Hepatocyte (in vitro differentiated cells): ENCODE results near the gene QRICH2. TPM values are rescaled to one million over a fixed set of nuclear protein-coding genes. Genes with fewer than 3 reads are reported as not detected.
"Not testable (repeated sequence)": the region's sequence is repeated elsewhere in the genome, so short reads cannot be mapped to it uniquely, and the experiment has no call there.

Source experiments
- DNase-seq: peaks from one replicate; pipeline ENCODE4 v3.0.0-alpha.2; 2016; ENCODE audit warnings: low spot score
- H2AFZ ChIP-seq: fragments of 200-600 bp; sonication (generic); 2 replicates; pipeline ENCODE4 v1.6.0; 2016; ENCODE audit warnings: antibody characterized with exemption, mild to moderate bottlenecking
- H3K27ac ChIP-seq: fragments of 200-600 bp; sonication (generic); 2 replicates; pipeline ENCODE4 v1.5.1; 2016; ENCODE audit warnings: mild to moderate bottlenecking
- H3K27me3 ChIP-seq: fragments of 200-600 bp; sonication (generic); 2 replicates; pipeline ENCODE4 v1.6.1; 2016
- H3K36me3 ChIP-seq: fragments of 200-600 bp; sonication (generic); replicated peaks from 2 replicates; pipeline ENCODE4 v1.5.1; 2016; ENCODE audit warnings: low read depth; ENCODE audit not compliant: insufficient read depth
- H3K4me1 ChIP-seq: fragments of 200-600 bp; sonication (generic); 2 replicates; pipeline ENCODE4 v1.5.1; 2016; ENCODE audit warnings: mild to moderate bottlenecking, moderate library complexity; ENCODE audit not compliant: insufficient read depth
- H3K4me2 ChIP-seq: fragments of 200-600 bp; sonication (generic); 2 replicates; pipeline ENCODE4 v1.6.0; 2016
- H3K4me3 ChIP-seq: fragments of 200-600 bp; sonication (generic); 2 replicates; pipeline ENCODE4 v1.5.1; 2016; ENCODE audit warnings: mild to moderate bottlenecking
- H3K79me2 ChIP-seq: fragments of 200-600 bp; sonication (generic); 2 replicates; pipeline ENCODE4 v1.6.0; 2017; ENCODE audit warnings: mild to moderate bottlenecking
- H3K9me2 ChIP-seq: fragments of 200-600 bp; sonication (generic); replicated peaks from 2 replicates; pipeline ENCODE4 v1.6.0; 2017; ENCODE audit warnings: mild to moderate bottlenecking; ENCODE audit not compliant: insufficient read depth
- H3K9me3 ChIP-seq: fragments of 200-600 bp; sonication (generic); 2 replicates; pipeline ENCODE4 v1.5.1; 2016; ENCODE audit warnings: low read depth, mild to moderate bottlenecking
- H4K20me1 ChIP-seq: fragments of 200-600 bp; sonication (generic); 2 replicates; pipeline ENCODE4 v1.6.0; 2016; ENCODE audit warnings: mild to moderate bottlenecking; ENCODE audit not compliant: insufficient read depth, poor library complexity, severe bottlenecking
- EZH2 ChIP-seq: fragments of 200-600 bp; sonication (generic); IDR thresholded peaks from 2 replicates; pipeline ENCODE4 v1.6.1; 2016; ENCODE audit warnings: antibody characterized with exemption, mild to moderate bottlenecking, borderline replicate concordance
- EZH2phosphoT487 ChIP-seq: fragments of 200-600 bp; sonication (generic); IDR thresholded peaks from one replicate; pipeline ENCODE4 v1.6.1; 2018; ENCODE audit warnings: antibody characterized with exemption, mild to moderate bottlenecking, low read depth, moderate library complexity; ENCODE audit not compliant: unreplicated experiment, severe bottlenecking
- WGBS: methylation state at CpG from one replicate; pipeline ENCODE4 v1.1.6; 2016; ENCODE audit warnings: low lambda C conversion rate; ENCODE audit errors: missing lambda C conversion rate; 5-methylcytosine and 5-hydroxymethylcytosine counted together
- polyA plus RNA-seq: library from polyadenylated mRNA; unstranded; fragments of >200 nt; fragmentation: Nextera tagmentation; extraction: Ambion mirVana; gene quantifications from 2 replicates; pipeline ENCODE4 v1.2.1, GENCODE V29; 2016
- total RNA-seq: library from RNA; depleted of rRNA; stranded (reverse); fragments of >200 nt; gene quantifications from 2 replicates; pipeline ENCODE4 v1.2.3, GENCODE V29; 2014
- TF ChIP-seq, protein P1 (sequence below): fragments of 200-600 bp; sonication (generic); IDR thresholded peaks from 2 replicates; pipeline ENCODE4 v1.5.1; 2016; ENCODE audit warnings: antibody characterized with exemption, mild to moderate bottlenecking; ENCODE audit not compliant: poor library complexity

QRICH2 gene
- total and polyA plus RNA-seq, 2 experiments from 2014 or later: 2.3 to 2.8 TPM

DNA sequence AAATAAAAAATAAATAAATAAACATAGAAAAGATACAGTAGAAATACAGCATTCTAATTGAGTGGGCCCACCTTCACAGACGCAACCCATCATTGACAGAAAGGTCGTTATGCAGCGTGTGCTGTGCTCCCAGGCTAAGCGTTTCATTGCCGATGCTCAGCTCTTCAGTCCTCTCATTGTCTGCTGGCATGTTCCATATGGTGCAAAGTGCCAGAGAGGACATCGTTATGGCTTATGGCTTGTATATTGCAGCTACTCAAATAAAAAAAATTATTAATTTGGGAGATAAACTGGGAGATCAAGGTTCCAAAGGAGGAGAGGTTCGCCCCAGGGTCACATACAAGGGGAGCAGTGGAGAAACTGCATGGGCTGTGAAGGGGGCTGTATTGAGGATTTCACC lies 54.2 kb downstream of the QRICH2 start:
- H3K9me3 ChIP-seq: no peaks in the 10 kb centered on the region
- H3K36me3 ChIP-seq: no peaks in the 10 kb centered on the region
- WGBS: 90% methylated on average over 7 of the region's 7 CpGs

DNA sequence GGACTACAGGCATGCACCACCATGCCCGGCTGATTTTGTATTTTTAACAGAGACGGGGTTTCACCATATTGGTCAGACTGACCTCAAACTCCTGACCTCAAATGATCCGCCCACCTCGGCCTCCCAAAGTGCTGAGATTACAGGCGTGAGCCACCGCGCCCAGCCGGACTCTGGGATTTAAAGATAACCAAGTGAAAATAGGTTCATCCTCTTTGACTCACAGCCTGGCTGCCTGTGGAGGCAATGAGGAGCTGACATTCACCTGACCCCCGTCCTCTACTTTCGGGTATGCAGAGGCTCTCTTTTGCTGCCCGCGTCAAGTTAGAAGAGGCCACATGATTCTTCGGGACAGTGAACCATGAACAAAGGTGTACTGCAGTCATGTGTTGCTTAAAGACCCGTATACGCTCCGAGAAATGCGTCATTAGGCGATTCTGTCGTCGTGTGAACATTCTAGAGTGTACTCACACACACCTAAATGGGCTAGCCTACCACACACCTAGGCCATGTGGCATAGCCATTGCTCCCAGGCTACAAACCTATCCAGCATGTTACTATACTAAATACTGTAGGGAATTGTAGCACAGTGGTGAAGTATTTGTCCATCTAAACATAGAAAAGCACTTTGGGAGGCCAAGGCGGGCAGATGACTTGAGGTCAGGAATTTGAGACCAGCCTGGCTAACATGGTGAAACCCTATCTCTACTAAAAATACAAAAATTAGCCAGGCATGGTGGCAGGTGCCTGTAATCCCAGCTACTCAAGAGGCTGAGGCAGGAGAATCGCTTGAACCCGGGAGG lies 54.9 kb downstream of the QRICH2 start:
- not testable (repeated sequence) for H3K9me2 ChIP-seq, H3K27me3 ChIP-seq, H3K79me2 ChIP-seq, H3K36me3 ChIP-seq, H3K4me3 ChIP-seq, H4K20me1 ChIP-seq, DNase-seq, H2AFZ ChIP-seq, H3K9me3 ChIP-seq
- Histone ChIP-seq H3K4me1 (peaks cover 19% of the 10 kb centered on the region), H3K27ac (peak overlapping the region; percentile 71), H3K4me2 (peak overlapping the region; percentile 41)
- WGBS: 93% methylated on average over 23 of the region's 23 CpGs

More for the DNA sequence above, 54.2 kb downstream of the QRICH2 start:
- DNase-seq: no peak
- Histone ChIP-seq H3K4me2 (no peak overlapping the region), H3K27me3 (no peaks in the 10 kb centered on the region), H3K4me1 (peaks cover 25% of the 10 kb centered on the region), H2AFZ (no peak overlapping the region), H3K4me3 (no peak overlapping the region), H4K20me1 (no peaks in the 10 kb centered on the region), H3K79me2 (no peaks in the 10 kb centered on the region), H3K27ac (no peak overlapping the region), H3K9me2 (no peaks in the 10 kb centered on the region)
- TF ChIP-seq EZH2phosphoT487 (no peak), EZH2 (no peak)
- TF ChIP-seq, protein P1, sequence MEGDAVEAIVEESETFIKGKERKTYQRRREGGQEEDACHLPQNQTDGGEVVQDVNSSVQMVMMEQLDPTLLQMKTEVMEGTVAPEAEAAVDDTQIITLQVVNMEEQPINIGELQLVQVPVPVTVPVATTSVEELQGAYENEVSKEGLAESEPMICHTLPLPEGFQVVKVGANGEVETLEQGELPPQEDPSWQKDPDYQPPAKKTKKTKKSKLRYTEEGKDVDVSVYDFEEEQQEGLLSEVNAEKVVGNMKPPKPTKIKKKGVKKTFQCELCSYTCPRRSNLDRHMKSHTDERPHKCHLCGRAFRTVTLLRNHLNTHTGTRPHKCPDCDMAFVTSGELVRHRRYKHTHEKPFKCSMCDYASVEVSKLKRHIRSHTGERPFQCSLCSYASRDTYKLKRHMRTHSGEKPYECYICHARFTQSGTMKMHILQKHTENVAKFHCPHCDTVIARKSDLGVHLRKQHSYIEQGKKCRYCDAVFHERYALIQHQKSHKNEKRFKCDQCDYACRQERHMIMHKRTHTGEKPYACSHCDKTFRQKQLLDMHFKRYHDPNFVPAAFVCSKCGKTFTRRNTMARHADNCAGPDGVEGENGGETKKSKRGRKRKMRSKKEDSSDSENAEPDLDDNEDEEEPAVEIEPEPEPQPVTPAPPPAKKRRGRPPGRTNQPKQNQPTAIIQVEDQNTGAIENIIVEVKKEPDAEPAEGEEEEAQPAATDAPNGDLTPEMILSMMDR: no peak

DNA sequence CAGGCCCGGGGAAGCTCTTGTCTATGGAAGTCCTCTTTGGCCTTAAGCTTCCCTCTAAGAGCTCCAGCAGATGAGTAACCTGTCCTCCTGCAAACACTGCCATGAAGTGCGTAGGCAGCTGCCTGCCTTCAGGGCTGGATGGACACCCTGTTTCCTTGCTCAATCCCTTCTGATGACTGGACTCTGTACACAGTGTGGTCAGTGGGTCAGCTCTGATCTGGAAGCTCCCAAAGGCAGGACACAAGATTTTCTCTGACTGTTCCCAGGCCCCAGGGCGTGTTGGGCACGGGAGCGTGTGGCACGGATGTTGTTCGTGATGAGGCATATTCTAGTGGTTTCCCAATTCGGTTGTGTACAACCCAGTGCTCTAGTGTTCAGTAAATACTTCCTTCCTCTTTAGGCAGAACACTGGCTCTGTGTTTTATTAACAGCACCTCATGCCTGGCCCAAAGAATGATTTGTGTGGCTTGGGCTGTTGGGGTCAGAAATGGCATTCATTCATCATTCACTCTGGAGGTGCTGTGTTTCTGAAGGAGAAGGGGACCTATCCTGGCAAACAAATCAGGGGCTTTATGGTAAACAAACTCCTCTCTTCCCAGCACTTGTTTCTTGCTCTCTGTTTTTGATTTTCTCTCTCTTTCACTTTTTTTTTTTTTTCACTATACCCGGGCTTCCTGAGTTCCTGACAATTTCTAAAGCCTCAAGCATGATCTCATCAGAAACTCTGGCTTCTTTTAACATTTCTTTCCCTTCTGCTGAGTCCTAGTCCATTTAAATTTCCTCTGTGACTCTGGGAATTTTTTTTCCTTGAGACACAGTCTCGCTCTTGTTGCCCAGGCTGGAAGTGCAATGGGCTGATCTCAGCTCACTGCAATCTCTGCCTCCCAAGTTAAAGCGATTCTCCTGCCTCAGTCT lies 55.8 kb downstream of the QRICH2 start:
- WGBS: 62% methylated on average over 11 of the region's 11 CpGs
- Histone ChIP-seq H4K20me1 (no peaks in the 10 kb centered on the region), H3K4me2 (peak overlapping the region; percentile 41)

More for the DNA sequence above, 55.8 kb downstream of the QRICH2 start:
- H2AFZ ChIP-seq: peak overlapping the region; percentile 1
- peak overlapping the region; percentile 71 for H3K27ac ChIP-seq
- H3K27me3 ChIP-seq: no peaks in the 10 kb centered on the region
- H3K4me3 ChIP-seq: no peak overlapping the region
- no peaks in the 10 kb centered on the region for H3K79me2 ChIP-seq
- peaks cover 22% of the 10 kb centered on the region for H3K4me1 ChIP-seq
- no peaks in the 10 kb centered on the region for H3K9me3 ChIP-seq
- H3K36me3 ChIP-seq: no peaks in the 10 kb centered on the region
- TF ChIP-seq EZH2phosphoT487 (no peak), EZH2 (no peak)
- TF ChIP-seq, protein P1: no peak
- peak; percentile 67 for DNase-seq
- no peaks in the 10 kb centered on the region for H3K9me2 ChIP-seq
